ENCODE measurements around the gene LILRB1. TPM values are rescaled to one million over a fixed set of nuclear protein-coding genes. Genes with fewer than 3 reads are reported as not detected.
A peak's percentile ranks its signal among the peaks of the same experiment; 100 is the strongest.
"Not testable (repeated sequence)": the region's sequence is repeated elsewhere in the genome, so short reads cannot be mapped to it uniquely, and the experiment has no call there.

The LILRB1 gene
- total RNA-seq, 1 experiment from 2014 or later: not detected

GRCh38 chr19:54661846-54662481 lies 31.7 kb downstream of the LILRB1 start:
- no peak for DNase-seq (ENCODE audit: low spot score)

- no peak for DNase-seq (ENCODE audit: low spot score)
Measured at GRCh38 chr19:54662730-54663129, 32.4 kb downstream of the LILRB1 start, which contains the start of gene LILRB4. LILRB4 (plus strand) TSS chr19:54662985; CDS start chr19:54663034, 49 bp downstream.

- DNase-seq (ENCODE audit: low spot score): no peak
Measured at GRCh38 chr19:54665530-54665929, 35.2 kb downstream of the LILRB1 start.

- DNase-seq (ENCODE audit: low spot score): no peak
Measured at GRCh38 chr19:54667217-54667616, 36.9 kb downstream of the LILRB1 start.

GRCh38 chr19:54668353-54668752 lies 38.1 kb downstream of the LILRB1 start:
- DNase-seq (ENCODE audit: low spot score): no peak

- no peak for DNase-seq (ENCODE audit: low spot score)
Measured at GRCh38 chr19:54670576-54671357, 40.5 kb downstream of the LILRB1 start.

- no peak for DNase-seq (ENCODE audit: low spot score)
Measured at GRCh38 chr19:54673222-54673621, 42.9 kb downstream of the LILRB1 start.

GRCh38 chr19:54674021-54674617 lies 43.8 kb downstream of the LILRB1 start:
- DNase-seq (ENCODE audit: low spot score): peak; percentile 75

- DNase-seq (ENCODE audit: low spot score): peak; percentile 81
Measured at GRCh38 chr19:54676210-54676834, 46.0 kb downstream of the LILRB1 start.

- no peak for DNase-seq (ENCODE audit: low spot score)
Measured at GRCh38 chr19:54677217-54677616, 46.9 kb downstream of the LILRB1 start.

- not testable (repeated sequence) for DNase-seq (ENCODE audit: low spot score)
Measured at GRCh38 chr19:54681596-54681995, 51.3 kb downstream of the LILRB1 start.

- DNase-seq (ENCODE audit: low spot score): no peak
Measured at GRCh38 chr19:54682306-54682856, 52.1 kb downstream of the LILRB1 start.

GRCh38 chr19:54684527-54684926 lies 54.2 kb downstream of the LILRB1 start:
- DNase-seq (ENCODE audit: low spot score): peak; percentile 75

Small RNA genes lying within 50 kb of the gene (small RNA-seq; reads per million reads assigned to genes)
- gene AC245036.3: not detected
- gene MIR8061: not detected

Other genes with a start within 250 kb of the LILRB1 start
- gene TTYH1, start 215.0 kb upstream of the LILRB1 start, total RNA-seq (2014; rRNA removed; shearing (Covaris generic)): not detected in 2 replicates
- 153 TPM in 2 replicates for gene LENG8, start 181.3 kb upstream of the LILRB1 start, total RNA-seq (2014; rRNA removed; shearing (Covaris generic))
- gene LENG9, start 166.7 kb upstream of the LILRB1 start, total RNA-seq (2014; rRNA removed; shearing (Covaris generic)): 40.2 and 46.4 TPM in 2 replicates
- 59.0 and 72.4 TPM in 2 replicates for gene CDC42EP5, start 157.2 kb upstream of the LILRB1 start, total RNA-seq (2014; rRNA removed; shearing (Covaris generic))
- gene LAIR2, start 127.7 kb upstream of the LILRB1 start, total RNA-seq (2014; rRNA removed; shearing (Covaris generic)): not detected in 2 replicates
- gene LILRA2, start 56.7 kb upstream of the LILRB1 start, total RNA-seq (2014; rRNA removed; shearing (Covaris generic)): not detected in 2 replicates
- gene LILRA1, start 36.9 kb upstream of the LILRB1 start, total RNA-seq (2014; rRNA removed; shearing (Covaris generic)): not detected in 2 replicates
- gene LILRB4, start 32.5 kb downstream of the LILRB1 start, total RNA-seq (2014; rRNA removed; shearing (Covaris generic)): not detected in 2 replicates
- gene KIR3DL3, start 94.0 kb downstream of the LILRB1 start, total RNA-seq (2014; rRNA removed; shearing (Covaris generic)): not detected in 2 replicates
- gene KIR2DL3, start 108.0 kb downstream of the LILRB1 start, total RNA-seq (2014; rRNA removed; shearing (Covaris generic)): not detected in 2 replicates
- not detected in 2 replicates for gene KIR2DL1, start 139.3 kb downstream of the LILRB1 start, total RNA-seq (2014; rRNA removed; shearing (Covaris generic))
- gene KIR2DL4, start 173.1 kb downstream of the LILRB1 start, total RNA-seq (2014; rRNA removed; shearing (Covaris generic)): not detected in 2 replicates
- not detected in 2 replicates for gene KIR3DL1, start 186.0 kb downstream of the LILRB1 start, total RNA-seq (2014; rRNA removed; shearing (Covaris generic))
- gene KIR2DS4, start 202.2 kb downstream of the LILRB1 start, total RNA-seq (2014; rRNA removed; shearing (Covaris generic)): not detected in 2 replicates
- gene KIR3DL2, start 220.0 kb downstream of the LILRB1 start, total RNA-seq (2014; rRNA removed; shearing (Covaris generic)): not detected in 2 replicates
- not detected in 2 replicates for gene FCAR, start 243.8 kb downstream of the LILRB1 start, total RNA-seq (2014; rRNA removed; shearing (Covaris generic))